ENCODE measurements around the gene PWWP2B. TPM values are rescaled to one million over a fixed set of nuclear protein-coding genes. Genes with fewer than 3 reads are reported as not detected.

Gene PWWP2B
- total and polyA plus RNA-seq, 2 experiments from 2014 or later, result 11.8 to 35.7 TPM

GRCh38 chr10:132450466-132450824 lies 53.4 kb downstream of the PWWP2B start:
- Histone ChIP-seq H3K4me3 (no peak overlapping the region), H3K27me3 (no peaks in the 10 kb centered on the region), H3K27ac (no peak overlapping the region), H3K4me1 (ENCODE audit: low read depth) (peaks cover 26% of the 10 kb centered on the region), H3K9me3 (ENCODE audit: low read depth) (no peaks in the 10 kb centered on the region), H3K36me3 (no peaks in the 10 kb centered on the region)
- no peak for TF ChIP-seq CTCF (IDR thresholded peaks at IDR 0.05; ENCODE audit: low read depth, low read length)
- no peak for DNase-seq (ENCODE audit: low read depth in 1 of 2, low spot score in 1 of 2)

GRCh38 chr10:132450825-132451505 lies 54.0 kb downstream of the PWWP2B start:
- H3K27ac ChIP-seq, result peak overlapping the region; percentile 15
- TF ChIP-seq CTCF (IDR thresholded peaks at IDR 0.05; ENCODE audit: low read depth, low read length), result no peak
- no peak for DNase-seq (ENCODE audit: low read depth in 1 of 2, low spot score in 1 of 2)
- H3K9me3 ChIP-seq (ENCODE audit: low read depth), result no peaks in the 10 kb centered on the region
- H3K4me3 ChIP-seq, result no peak overlapping the region
- H3K36me3 ChIP-seq, result no peaks in the 10 kb centered on the region
- no peaks in the 10 kb centered on the region for H3K27me3 ChIP-seq
- H3K4me1 ChIP-seq (ENCODE audit: low read depth), result peaks cover 26% of the 10 kb centered on the region

- Histone ChIP-seq H3K4me1 (ENCODE audit: low read depth) (peaks cover 21% of the 10 kb centered on the region), H3K9me3 (ENCODE audit: low read depth) (no peaks in the 10 kb centered on the region), H3K36me3 (no peaks in the 10 kb centered on the region), H3K27me3 (no peaks in the 10 kb centered on the region), H3K27ac (peak overlapping the region; percentile 15), H3K4me3 (no peak overlapping the region)
- TF ChIP-seq CTCF (IDR thresholded peaks at IDR 0.05; ENCODE audit: low read depth, low read length), result no peak
- no peak for DNase-seq (ENCODE audit: low read depth in 1 of 2, low spot score in 1 of 2)
Observed at GRCh38 chr10:132451506-132452215, 54.7 kb downstream of the PWWP2B start.

GRCh38 chr10:132452216-132452650 lies 55.2 kb downstream of the PWWP2B start:
- H3K9me3 ChIP-seq (ENCODE audit: low read depth), result no peaks in the 10 kb centered on the region
- no peak for TF ChIP-seq CTCF (IDR thresholded peaks at IDR 0.05; ENCODE audit: low read depth, low read length)
- no peaks in the 10 kb centered on the region for H3K36me3 ChIP-seq
- DNase-seq (ENCODE audit: low read depth in 1 of 2, low spot score in 1 of 2), result no peak
- no peak overlapping the region for H3K4me3 ChIP-seq
- no peak overlapping the region for H3K27ac ChIP-seq
- H3K4me1 ChIP-seq (ENCODE audit: low read depth), result peaks cover 15% of the 10 kb centered on the region
- H3K27me3 ChIP-seq, result no peaks in the 10 kb centered on the region

- TF ChIP-seq CTCF (IDR thresholded peaks at IDR 0.05; ENCODE audit: low read depth, low read length), result peak; percentile 86
- Histone ChIP-seq H3K9me3 (ENCODE audit: low read depth) (no peaks in the 10 kb centered on the region), H3K27ac (no peak overlapping the region), H3K27me3 (no peaks in the 10 kb centered on the region), H3K4me3 (peak overlapping the region; percentile 12), H3K4me1 (ENCODE audit: low read depth) (peaks cover 9% of the 10 kb centered on the region), H3K36me3 (no peaks in the 10 kb centered on the region)
- DNase-seq (ENCODE audit: low read depth in 1 of 2, low spot score in 1 of 2), result peak; percentile 71 to 84
Observed at GRCh38 chr10:132452651-132453469, 55.9 kb downstream of the PWWP2B start.
